ENCODE data around the gene KCNN4.

GRCh38 chr19:43826787-43827754, 46.3 kb upstream of the KCNN4 start, which contains the start of gene ZNF283:
- TF ChIP-seq CTCF (IDR thresholded peaks at IDR 0.05; ENCODE audit: poor library complexity) (no peak), EZH2phosphoT487 (IDR thresholded peaks at IDR 0.05; ENCODE audit: low read depth, severe bottlenecking, unreplicated experiment) (no peak), EZH2 (IDR thresholded peaks at IDR 0.05; ENCODE audit: borderline replicate concordance) (no peak)
